Neural cell (in vitro differentiated cells): Measurements from ENCODE around the gene LPAR1. TPM values are rescaled to one million over a fixed set of nuclear protein-coding genes. Genes with fewer than 3 reads are reported as not detected.

Source experiments
- H2AFZ ChIP-seq: fragments of 200-600, 300-800 bp; sonication (generic), shearing (Covaris generic); 2 replicates; pipeline ENCODE4 v1.6.0; 2014; ENCODE audit warnings: low read depth, mild to moderate bottlenecking, antibody characterized with exemption, low read length, moderate library complexity
- H3F3A ChIP-seq: fragments of 200-600 bp; shearing (Covaris generic); 2 replicates; pipeline ENCODE4 v1.6.1; 2016; ENCODE audit warnings: mild to moderate bottlenecking, moderate library complexity, mixed read lengths, antibody characterized with exemption, low read length; ENCODE audit not compliant: insufficient read depth, poor library complexity, severe bottlenecking
- H3K27ac ChIP-seq: fragments of 200-600, 300-800 bp; sonication (generic), shearing (Covaris generic); 2 replicates; pipeline ENCODE4 v1.5.1; 2014; ENCODE audit warnings: mild to moderate bottlenecking, low read length, moderate library complexity
- H3K27me3 ChIP-seq: fragments of 300-800, 200-600 bp; sonication (generic), shearing (Covaris generic); 2 replicates; pipeline ENCODE4 v1.6.0; 2014; ENCODE audit warnings: mild to moderate bottlenecking, low read depth, low read length, moderate library complexity; ENCODE audit not compliant: insufficient read depth
- H3K36me3 ChIP-seq: fragments of 300-800, 200-600 bp; sonication (generic), shearing (Covaris generic); 2 replicates; pipeline ENCODE4 v1.5.1; 2014; ENCODE audit warnings: mild to moderate bottlenecking, antibody characterized with exemption, low read length, moderate library complexity; ENCODE audit not compliant: insufficient read depth
- H3K4me2 ChIP-seq: fragments of 300-800, 200-600 bp; sonication (generic), shearing (Covaris generic); 2 replicates; pipeline ENCODE4 v1.6.0; 2014; ENCODE audit warnings: mild to moderate bottlenecking, low read length
- H3K4me3 ChIP-seq: fragments of 300-800, 200-600 bp; sonication (generic), shearing (Covaris generic); 2 replicates; pipeline ENCODE4 v1.5.1; 2014; ENCODE audit warnings: mild to moderate bottlenecking, low read length, moderate library complexity
- H3K79me2 ChIP-seq: fragments of 200-600 bp; shearing (Covaris generic); replicated peaks from 2 replicates; pipeline ENCODE4 v1.6.0; 2014; ENCODE audit warnings: mild to moderate bottlenecking, low read length, moderate library complexity; ENCODE audit not compliant: insufficient read depth
- H3K9ac ChIP-seq: fragments of 300-800, 200-600 bp; sonication (generic), shearing (Covaris generic); 2 replicates; pipeline ENCODE4 v1.6.1; 2016; ENCODE audit warnings: mild to moderate bottlenecking, low read length, mixed read lengths
- H3K9me2 ChIP-seq: fragments of 200-600 bp; shearing (Covaris generic); 2 replicates; pipeline ENCODE4 v1.6.1; 2016; ENCODE audit warnings: mild to moderate bottlenecking, low read length, mixed read lengths; ENCODE audit not compliant: insufficient read depth
- H3K9me3 ChIP-seq: fragments of 200-600, 300-800 bp; sonication (generic), shearing (Covaris generic); 2 replicates; pipeline ENCODE4 v1.6.1; 2016; ENCODE audit warnings: mild to moderate bottlenecking, mixed run types, low read length, moderate library complexity, mixed read lengths
- H4K20me1 ChIP-seq: fragments of 200-600 bp; shearing (Covaris generic); 2 replicates; pipeline ENCODE4 v1.6.1; 2016; ENCODE audit warnings: mild to moderate bottlenecking, mixed run types; ENCODE audit not compliant: insufficient read depth
- CTCF ChIP-seq: fragments of 450-650 bp; IDR thresholded peaks from 2 replicates; pipeline ENCODE4 v1.5.1; 2014; ENCODE audit warnings: antibody characterized with exemption, mild to moderate bottlenecking, moderate library complexity; ENCODE audit not compliant: poor library complexity, severe bottlenecking
- EP300 ChIP-seq: fragments of 450-650 bp; conservative IDR thresholded peaks from 2 replicates; pipeline ENCODE4 v1.6.1; 2014; ENCODE audit warnings: antibody characterized with exemption, mild to moderate bottlenecking, moderate library complexity; ENCODE audit not compliant: poor library complexity, severe bottlenecking
- EZH2 ChIP-seq: fragments of 200-600, 300-800 bp; shearing (Covaris generic), sonication (generic); IDR thresholded peaks from 2 replicates; pipeline ENCODE4 v1.6.1; 2014; ENCODE audit warnings: antibody characterized with exemption, low read length, borderline replicate concordance, mild to moderate bottlenecking; ENCODE audit not compliant: insufficient read depth, poor library complexity, severe bottlenecking
- MXI1 ChIP-seq: fragments of 450-650 bp; conservative IDR thresholded peaks from 2 replicates; pipeline ENCODE4 v1.6.1; 2014; ENCODE audit warnings: antibody characterized with exemption, mild to moderate bottlenecking; ENCODE audit not compliant: poor library complexity, severe bottlenecking
- POLR2AphosphoS5 ChIP-seq: IDR thresholded peaks from 2 replicates; pipeline ENCODE4 v1.6.1; 2012
- RAD21 ChIP-seq: fragments of 450-650 bp; conservative IDR thresholded peaks from 2 replicates; pipeline ENCODE4 v1.6.1; 2014; ENCODE audit warnings: antibody characterized with exemption, mild to moderate bottlenecking, moderate library complexity
- REST ChIP-seq: IDR thresholded peaks from 2 replicates; pipeline ENCODE4 v1.6.1; 2012; ENCODE audit warnings: borderline replicate concordance
- SMC3 ChIP-seq: fragments of 450-650 bp; conservative IDR thresholded peaks from 2 replicates; pipeline ENCODE4 v1.6.1; 2014; ENCODE audit warnings: antibody characterized with exemption, mild to moderate bottlenecking, moderate library complexity; ENCODE audit not compliant: poor library complexity
- TAF1 ChIP-seq: IDR thresholded peaks from 2 replicates; pipeline ENCODE4 v1.6.1; 2012; ENCODE audit warnings: low read depth
- polyA plus RNA-seq: library from polyadenylated mRNA; depleted of rRNA; stranded (reverse); fragments of >200 nt; gene quantifications from 2 replicates; pipeline ENCODE4 v1.2.3, GENCODE V29; 2014

LPAR1 gene
- polyA plus RNA-seq, 1 donor from 2014 or later: 0.54 TPM

GRCh38 chr9:110936719-110937452, 101.4 kb downstream of the LPAR1 start:
- Histone ChIP-seq H3K27ac (no peak overlapping the region), H3K4me3 (no peak overlapping the region), H3K79me2 (no peaks in the 10 kb centered on the region), H2AFZ (no peak overlapping the region), H3F3A (no peaks in the 10 kb centered on the region), H3K9me2 (no peaks in the 10 kb centered on the region), H4K20me1 (no peaks in the 10 kb centered on the region), H3K27me3 (no peaks in the 10 kb centered on the region), H3K4me2 (no peak overlapping the region), H3K36me3 (no peaks in the 10 kb centered on the region), H3K9me3 (no peaks in the 10 kb centered on the region), H3K9ac (no peak overlapping the region)
- TF ChIP-seq SMC3 (no peak), EZH2 (no peak), TAF1 (no peak)

- no peak overlapping the region for H3K4me3 ChIP-seq
- H3K4me2 ChIP-seq: no peak overlapping the region
- TF ChIP-seq REST: no peak
- no peak for TF ChIP-seq MXI1
- no peak for TF ChIP-seq SMC3
- TF ChIP-seq TAF1: no peak
- TF ChIP-seq RAD21: no peak
- no peak for TF ChIP-seq CTCF
- no peak for TF ChIP-seq POLR2AphosphoS5
- no peak for TF ChIP-seq EP300
- no peak for TF ChIP-seq EZH2
- no peaks in the 10 kb centered on the region for H3F3A ChIP-seq
- no peaks in the 10 kb centered on the region for H3K27me3 ChIP-seq
- no peaks in the 10 kb centered on the region for H3K36me3 ChIP-seq
- H4K20me1 ChIP-seq: no peaks in the 10 kb centered on the region
- H3K79me2 ChIP-seq: no peaks in the 10 kb centered on the region
- no peak overlapping the region for H3K9ac ChIP-seq
- H3K9me3 ChIP-seq: no peaks in the 10 kb centered on the region
- H3K27ac ChIP-seq: no peak overlapping the region
- no peak overlapping the region for H2AFZ ChIP-seq
- no peaks in the 10 kb centered on the region for H3K9me2 ChIP-seq
These were observed 102.0 kb downstream of the LPAR1 start for GRCh38 chr9:110936237-110936636.
